Mesendoderm (in vitro differentiated cells): ENCODE results near the gene PRKCB.

Source experiments
- DNase-seq: peaks from one replicate; pipeline ENCODE4 v3.0.0; 2013
- H2AK5ac ChIP-seq: 2 replicates; pipeline ENCODE4 v1.6.1; 2013; ENCODE audit warnings: low read length, inconsistent platforms
- H2BK120ac ChIP-seq: 2 replicates; pipeline ENCODE4 v1.6.1; 2013; ENCODE audit warnings: low read depth, mild to moderate bottlenecking, low read length, moderate library complexity, mixed read lengths
- H2BK15ac ChIP-seq: replicated peaks from 2 replicates; pipeline ENCODE4 v1.6.1; 2013; ENCODE audit warnings: low read depth, mild to moderate bottlenecking, moderate library complexity
- H2BK5ac ChIP-seq: 2 replicates; pipeline ENCODE4 v1.6.1; 2013; ENCODE audit warnings: low read length, inconsistent platforms
- H3K18ac ChIP-seq: 2 replicates; pipeline ENCODE4 v1.6.1; 2013; ENCODE audit warnings: mild to moderate bottlenecking, low read length, mixed read lengths
- H3K23ac ChIP-seq: one replicate; pipeline ENCODE4 v1.6.1; 2013; ENCODE audit warnings: low read length
- H3K27ac ChIP-seq: 2 replicates; pipeline ENCODE4 v1.5.1; 2013; ENCODE audit warnings: low read depth, mild to moderate bottlenecking, inconsistent platforms, low read length, moderate library complexity
- H3K27me3 ChIP-seq: 2 replicates; pipeline ENCODE4 v1.6.1; 2013; ENCODE audit warnings: low read length, control low read depth, mild to moderate bottlenecking, inconsistent platforms; ENCODE audit not compliant: insufficient read depth, poor library complexity
- H3K36me3 ChIP-seq: 2 replicates; pipeline ENCODE4 v1.6.1; 2013; ENCODE audit warnings: low read length, inconsistent platforms; ENCODE audit not compliant: control insufficient read depth, insufficient read depth
- H3K4ac ChIP-seq: one replicate; pipeline ENCODE4 v1.6.1; 2013; ENCODE audit warnings: low read depth, mild to moderate bottlenecking, low read length, moderate library complexity
- H3K4me1 ChIP-seq: 2 replicates; pipeline ENCODE4 v1.6.1; 2013; ENCODE audit warnings: low read depth, low read length, inconsistent platforms; ENCODE audit not compliant: control insufficient read depth
- H3K4me2 ChIP-seq: 2 replicates; pipeline ENCODE4 v1.6.1; 2013; ENCODE audit warnings: low read length
- H3K4me3 ChIP-seq: 2 replicates; pipeline ENCODE4 v1.5.1; 2013; ENCODE audit warnings: mild to moderate bottlenecking, low read length
- H3K56ac ChIP-seq: one replicate; pipeline ENCODE4 v1.6.1; 2013; ENCODE audit warnings: low read length
- H3K79me1 ChIP-seq: 2 replicates; pipeline ENCODE4 v1.6.1; 2013; ENCODE audit warnings: low read length, inconsistent platforms
- H3K79me2 ChIP-seq: 2 replicates; pipeline ENCODE4 v1.6.1; 2013; ENCODE audit warnings: mild to moderate bottlenecking, low read length; ENCODE audit not compliant: control insufficient read depth, insufficient read depth
- H3K9ac ChIP-seq: 2 replicates; pipeline ENCODE4 v1.6.1; 2013; ENCODE audit warnings: low read length, inconsistent platforms
- H4K5ac ChIP-seq: one replicate; pipeline ENCODE4 v1.6.1; 2013; ENCODE audit warnings: low read length
- H4K8ac ChIP-seq: one replicate; pipeline ENCODE4 v1.6.1; 2013; ENCODE audit warnings: low read depth, mild to moderate bottlenecking, control low read depth, low read length, moderate library complexity
- WGBS: extraction: QIAGEN DNeasy Blood & Tissue Kit; methylation state at CpG from one replicate; pipeline ENCODE4 v1.1.7; 2013; ENCODE audit warnings: low lambda C conversion rate, missing lambda C conversion rate; ENCODE audit not compliant: insufficient coverage; ENCODE audit errors: extremely low coverage; 5-methylcytosine and 5-hydroxymethylcytosine counted together

Gene PRKCB

DNA sequence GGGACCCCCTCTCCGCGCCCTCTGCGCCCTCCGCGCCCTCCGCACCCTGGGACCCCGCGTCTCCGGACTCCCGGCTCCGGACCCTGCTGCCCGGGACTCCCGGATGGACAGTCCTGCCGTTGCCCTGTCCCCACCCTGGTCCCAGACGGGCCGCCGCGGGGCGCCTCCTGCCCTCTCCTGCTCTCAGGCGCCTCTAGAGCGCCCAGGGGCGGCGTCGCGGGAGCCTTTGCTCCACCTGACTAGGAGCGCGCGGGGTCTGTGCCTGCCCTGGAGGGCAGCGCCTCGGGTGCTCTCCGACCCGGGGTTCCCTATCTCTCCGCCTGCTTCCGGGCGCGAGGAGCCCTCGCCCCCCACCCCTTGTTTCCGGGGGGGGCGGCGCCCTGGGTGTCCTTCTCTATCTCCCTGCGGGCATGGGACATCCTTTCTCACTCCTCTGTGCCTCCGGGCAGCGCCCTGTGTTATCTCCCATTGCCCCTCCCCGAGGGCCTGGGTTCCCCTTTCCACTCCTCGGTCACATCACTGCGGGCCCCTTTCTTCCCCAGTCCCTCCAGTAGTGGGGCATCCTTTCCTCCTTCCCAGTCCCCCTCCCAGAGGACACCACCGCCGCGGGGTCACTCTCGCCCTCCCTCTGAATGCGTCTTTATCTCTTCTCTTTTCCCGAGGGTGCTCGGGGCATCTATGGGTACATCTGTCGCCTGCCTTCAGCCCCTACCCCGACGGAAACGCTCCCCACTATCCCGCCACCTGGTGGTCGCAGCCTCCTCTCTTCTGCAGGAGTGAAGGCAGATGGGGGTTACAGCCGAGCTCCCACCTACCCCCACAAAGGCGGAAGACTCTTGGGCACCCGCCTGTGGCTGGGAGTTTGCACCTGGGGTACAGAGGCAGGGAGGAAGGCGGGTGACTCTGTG, 875 bp downstream of the PRKCB start:
- Histone ChIP-seq H3K4ac (no peak overlapping the region), H3K9ac (no peak overlapping the region), H3K79me2 (no peaks in the 10 kb centered on the region), H3K56ac (no peak overlapping the region), H4K8ac (no peak overlapping the region), H3K36me3 (no peaks in the 10 kb centered on the region), H2BK120ac (no peak overlapping the region), H3K18ac (no peak overlapping the region), H4K5ac (no peak overlapping the region), H3K4me1 (no peaks in the 10 kb centered on the region), H3K27me3 (peaks cover 33% of the 10 kb centered on the region), H2AK5ac (no peak overlapping the region), H3K79me1 (no peaks in the 10 kb centered on the region), H2BK15ac (no peak overlapping the region), H3K27ac (no peak overlapping the region), H3K4me2 (no peak overlapping the region), H3K23ac (no peak overlapping the region), H2BK5ac (no peak overlapping the region), H3K4me3 (no peak overlapping the region)
- peak; percentile 13 for DNase-seq
- no CpG with 5 or more reads among the region's 63 CpGs for WGBS

DNA sequence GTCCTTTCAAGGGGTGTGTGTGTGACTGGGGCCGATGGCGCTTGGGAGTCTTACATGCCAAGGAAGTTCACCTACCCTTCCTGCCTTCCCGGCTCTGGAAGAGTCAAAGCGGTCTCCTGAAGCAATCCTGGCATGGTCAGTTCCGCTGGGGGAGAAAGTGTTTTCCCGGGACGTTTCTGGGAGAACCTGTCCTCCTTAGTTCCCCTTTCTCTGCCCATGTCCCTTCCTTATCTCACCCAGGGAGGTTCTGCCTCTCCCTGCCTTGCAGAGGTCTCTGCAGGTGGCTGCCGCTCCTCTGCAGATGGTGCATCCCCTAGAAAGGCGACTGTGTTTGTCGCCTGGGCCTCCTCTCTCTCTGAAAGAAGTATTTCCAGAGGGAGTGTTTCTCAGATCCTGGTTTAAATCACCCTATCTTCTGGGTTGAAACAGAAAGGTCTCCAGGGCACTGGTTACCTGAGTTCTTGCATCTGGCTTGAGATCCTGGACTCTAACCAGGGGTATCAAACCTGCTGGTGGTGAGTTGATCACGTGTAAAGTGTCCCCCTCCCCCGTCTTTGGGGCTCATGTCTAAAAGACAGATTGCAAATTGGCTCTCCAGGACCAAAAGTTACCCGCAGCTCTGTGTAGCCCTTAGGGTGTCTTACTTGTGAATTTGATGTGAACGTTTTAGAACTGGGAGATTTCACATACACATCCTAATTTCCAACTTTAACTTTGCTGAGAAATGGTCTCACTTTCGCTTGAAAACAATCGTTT, 1.9 kb downstream of the PRKCB start:
- no peaks in the 10 kb centered on the region for H3K79me1 ChIP-seq
- no peak overlapping the region for H4K8ac ChIP-seq
- no peak overlapping the region for H3K4ac ChIP-seq
- peaks cover 33% of the 10 kb centered on the region for H3K27me3 ChIP-seq
- no peaks in the 10 kb centered on the region for H3K79me2 ChIP-seq
- no peaks in the 10 kb centered on the region for H3K36me3 ChIP-seq
- no peak overlapping the region for H3K27ac ChIP-seq
- H2AK5ac ChIP-seq, result no peak overlapping the region
- no peak overlapping the region for H3K56ac ChIP-seq
- no peak overlapping the region for H3K4me2 ChIP-seq
- no peak overlapping the region for H2BK120ac ChIP-seq
- no peak overlapping the region for H3K23ac ChIP-seq
- no peak overlapping the region for H2BK15ac ChIP-seq
- H4K5ac ChIP-seq, result no peak overlapping the region
- no peak for DNase-seq
- no peak overlapping the region for H2BK5ac ChIP-seq
- H3K4me3 ChIP-seq, result no peak overlapping the region
- no peak overlapping the region for H3K9ac ChIP-seq
- no peak overlapping the region for H3K18ac ChIP-seq
- no CpG with 5 or more reads among the region's 16 CpGs for WGBS
- no peaks in the 10 kb centered on the region for H3K4me1 ChIP-seq

DNA sequence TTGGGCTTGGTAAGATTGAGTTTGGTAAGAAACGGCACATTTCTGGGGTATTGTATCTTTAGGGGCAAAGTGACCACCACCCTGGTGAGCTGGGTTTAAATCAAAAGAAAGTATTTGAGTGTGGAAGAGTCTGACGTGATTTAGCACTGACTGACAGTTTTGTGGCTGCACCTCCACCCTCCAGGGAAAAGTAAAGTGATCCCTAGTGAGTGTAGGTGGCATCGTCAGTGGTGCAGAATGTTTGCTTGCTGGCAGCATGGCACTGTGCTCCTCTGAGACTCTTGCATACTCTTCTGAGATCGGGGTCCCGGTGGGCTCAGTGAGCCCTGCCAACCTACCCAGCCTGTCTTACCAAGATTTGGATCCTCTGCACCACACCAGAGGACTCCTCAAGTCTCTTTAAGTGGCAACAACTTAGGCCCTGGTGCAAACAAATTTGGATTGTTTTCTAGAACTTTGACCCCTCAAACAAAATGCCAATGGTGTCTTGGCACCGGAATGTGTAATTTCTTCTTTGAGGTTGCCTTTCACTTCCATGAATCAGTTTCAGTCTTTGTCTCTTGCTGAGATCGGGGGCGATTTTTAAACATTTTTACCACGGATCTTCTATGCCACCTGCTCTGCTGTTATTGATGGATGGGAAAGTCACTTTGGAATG, 2.8 kb downstream of the PRKCB start:
- Histone ChIP-seq H2BK15ac (no peak overlapping the region), H3K4me3 (no peak overlapping the region), H3K23ac (no peak overlapping the region), H3K4me2 (no peak overlapping the region), H3K4ac (no peak overlapping the region), H2BK5ac (no peak overlapping the region), H3K4me1 (no peaks in the 10 kb centered on the region), H3K18ac (no peak overlapping the region), H3K9ac (no peak overlapping the region), H2AK5ac (no peak overlapping the region), H3K56ac (no peak overlapping the region), H4K5ac (no peak overlapping the region), H3K27me3 (peaks cover 33% of the 10 kb centered on the region), H3K79me1 (no peaks in the 10 kb centered on the region), H3K27ac (no peak overlapping the region), H3K79me2 (no peaks in the 10 kb centered on the region), H2BK120ac (no peak overlapping the region), H3K36me3 (no peaks in the 10 kb centered on the region), H4K8ac (no peak overlapping the region)
- no peak for DNase-seq
- no CpG with 5 or more reads among the region's 9 CpGs for WGBS

DNA sequence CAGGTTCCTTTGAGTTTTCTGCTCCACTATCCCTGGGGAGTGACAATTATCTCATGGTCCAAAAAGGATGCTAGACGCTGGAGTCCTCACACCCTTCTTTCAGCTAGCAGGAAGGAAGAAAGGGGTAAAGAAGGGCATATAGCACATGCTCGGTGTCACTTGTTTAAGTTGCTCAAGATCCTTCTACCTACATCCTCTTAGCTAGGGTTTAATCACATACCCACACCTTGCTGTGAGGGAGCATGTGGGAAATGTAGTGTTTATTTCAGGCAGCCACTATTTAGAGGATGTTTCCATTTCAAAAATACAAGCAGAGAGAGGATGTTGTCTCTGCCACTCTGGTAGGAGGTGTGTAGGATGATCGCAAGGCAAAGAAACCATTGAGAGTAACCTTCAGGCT, 4.5 kb downstream of the PRKCB start:
- Histone ChIP-seq H3K23ac (no peak overlapping the region), H2AK5ac (no peak overlapping the region), H2BK120ac (no peak overlapping the region), H3K4me2 (no peak overlapping the region), H3K4me3 (no peak overlapping the region), H2BK15ac (no peak overlapping the region), H3K27me3 (peaks cover 25% of the 10 kb centered on the region), H2BK5ac (no peak overlapping the region), H3K9ac (no peak overlapping the region), H3K56ac (no peak overlapping the region), H4K5ac (no peak overlapping the region), H3K79me2 (no peaks in the 10 kb centered on the region), H3K4ac (no peak overlapping the region), H3K36me3 (no peaks in the 10 kb centered on the region), H4K8ac (no peak overlapping the region), H3K79me1 (no peaks in the 10 kb centered on the region), H3K18ac (no peak overlapping the region), H3K4me1 (no peaks in the 10 kb centered on the region), H3K27ac (no peak overlapping the region)
- no CpG with 5 or more reads among the region's 3 CpGs for WGBS
- DNase-seq, result no peak

DNA sequence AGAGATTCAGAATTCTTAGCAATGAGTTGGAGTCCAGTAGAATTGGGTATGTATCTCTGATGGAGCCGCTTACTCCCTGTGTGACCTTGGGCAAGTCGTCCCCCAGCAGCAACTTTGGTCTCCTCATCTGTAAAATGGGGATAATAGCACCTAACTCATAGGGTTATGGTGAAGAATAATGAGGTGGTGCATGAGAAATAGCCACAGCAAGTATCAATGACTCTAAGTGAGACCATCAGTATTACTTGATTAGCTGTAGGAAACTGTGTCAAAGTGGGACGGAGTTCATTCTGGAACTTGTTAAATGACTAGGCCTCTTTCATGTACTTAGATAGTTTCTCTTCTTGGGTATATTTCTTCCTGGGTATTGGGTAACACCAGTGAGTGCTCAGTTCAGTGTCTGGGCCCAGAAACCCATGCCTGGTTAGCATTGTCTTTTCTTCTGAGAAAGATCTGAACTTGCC, 6.4 kb downstream of the PRKCB start:
- no peaks in the 10 kb centered on the region for H3K79me1 ChIP-seq
- no peak overlapping the region for H2BK5ac ChIP-seq
- no peak overlapping the region for H3K56ac ChIP-seq
- H3K27ac ChIP-seq, result no peak overlapping the region
- no peak overlapping the region for H3K23ac ChIP-seq
- no peak for DNase-seq
- H2AK5ac ChIP-seq, result no peak overlapping the region
- no peaks in the 10 kb centered on the region for H3K4me1 ChIP-seq
- H3K18ac ChIP-seq, result no peak overlapping the region
- no peak overlapping the region for H3K4ac ChIP-seq
- no CpG with 5 or more reads among the region's 3 CpGs for WGBS
- H4K5ac ChIP-seq, result no peak overlapping the region
- H3K9ac ChIP-seq, result no peak overlapping the region
- no peak overlapping the region for H3K4me3 ChIP-seq
- H2BK120ac ChIP-seq, result no peak overlapping the region
- no peak overlapping the region for H4K8ac ChIP-seq
- H3K36me3 ChIP-seq, result no peaks in the 10 kb centered on the region
- no peaks in the 10 kb centered on the region for H3K79me2 ChIP-seq
- peaks cover 13% of the 10 kb centered on the region for H3K27me3 ChIP-seq
- H3K4me2 ChIP-seq, result no peak overlapping the region
- no peak overlapping the region for H2BK15ac ChIP-seq
